HepG2 (cell line): ENCODE data around the gene RCCD1. TPM values are rescaled to one million over a fixed set of nuclear protein-coding genes. Genes with fewer than 3 reads are reported as not detected.

Experiments used
- EEA1 ChIP-seq: sonication (generic); formaldehyde crosslinking; IDR thresholded peaks from 2 replicates; pipeline ENCODE4 v1.5.1; 2020; ENCODE audit warnings: mild to moderate bottlenecking, missing genetic modification reagents, borderline replicate concordance
- GABPB1 ChIP-seq: IDR thresholded peaks from 2 replicates; pipeline ENCODE4 v1.6.1; 2016; ENCODE audit warnings: mild to moderate bottlenecking, missing genetic modification reagents, moderate library complexity, missing compliant biosample characterization
- GATAD2A ChIP-seq: IDR thresholded peaks from 2 replicates; pipeline ENCODE4 v1.6.1; 2016
- KAT8 ChIP-seq: IDR thresholded peaks from 2 replicates; pipeline ENCODE4 v1.6.1; 2016; ENCODE audit warnings: missing genetic modification reagents, missing compliant biosample characterization
- KLF13 ChIP-seq: sonication (generic); formaldehyde crosslinking; IDR thresholded peaks from 2 replicates; pipeline ENCODE4 v1.4.0; 2020; ENCODE audit warnings: mild to moderate bottlenecking, missing genetic modification reagents
- PAWR ChIP-seq: sonication (generic); formaldehyde crosslinking; IDR thresholded peaks from 2 replicates; pipeline ENCODE4 v1.4.0; 2020; ENCODE audit warnings: missing genetic modification reagents, mild to moderate bottlenecking, borderline replicate concordance
- REST ChIP-seq, 2 experiments: IDR thresholded peaks; 2 replicates each; pipeline ENCODE4 v1.6.1; 2011 to 2012; ENCODE audit warnings: low read length in 2 of 2, borderline replicate concordance in 1 of 2, low read depth in 1 of 2, mild to moderate bottlenecking in 1 of 2, moderate library complexity in 1 of 2
- SALL1 ChIP-seq: sonication (generic); formaldehyde crosslinking; IDR thresholded peaks from 2 replicates; pipeline ENCODE4 v1.8.0; 2022; ENCODE audit warnings: mild to moderate bottlenecking, missing genetic modification reagents
- SKIL ChIP-seq: sonication (generic); formaldehyde crosslinking; IDR thresholded peaks from 2 replicates; pipeline ENCODE4 v1.8.0; 2022; ENCODE audit warnings: missing genetic modification reagents, mild to moderate bottlenecking, moderate library complexity, borderline replicate concordance
- TCF12 ChIP-seq, 2 experiments: fragments of 450-650 bp in 1 of 2; sonication (generic) in 1 of 2; formaldehyde crosslinking in 1 of 2; IDR thresholded peaks; 2 replicates each; pipeline versions ENCODE4 v1.6.1 to v1.8.0; 2017 to 2022; ENCODE audit warnings: antibody characterized with exemption in 1 of 2, mild to moderate bottlenecking in 1 of 2, missing genetic modification reagents in 1 of 2, moderate library complexity in 1 of 2
- TIGD3 ChIP-seq: sonication (generic); formaldehyde crosslinking; IDR thresholded peaks from 2 replicates; pipeline ENCODE4 v1.5.1; 2020; ENCODE audit warnings: mild to moderate bottlenecking, missing genetic modification reagents, borderline replicate concordance
- ZNF160 ChIP-seq: sonication (generic); formaldehyde crosslinking; IDR thresholded peaks from 2 replicates; pipeline ENCODE4 v1.8.0; 2022; ENCODE audit warnings: mild to moderate bottlenecking, inconsistent platforms, missing genetic modification reagents
- ZNF180 ChIP-seq: sonication (generic); formaldehyde crosslinking; IDR thresholded peaks from 2 replicates; pipeline ENCODE4 v1.4.0; 2020; ENCODE audit warnings: low read depth, missing genetic modification reagents, borderline replicate concordance
- ZSCAN22 ChIP-seq: sonication (generic); formaldehyde crosslinking; IDR thresholded peaks from 2 replicates; pipeline ENCODE4 v1.4.0; 2020; ENCODE audit warnings: mild to moderate bottlenecking, missing genetic modification reagents
- polyA plus RNA-seq, 8 experiments: library from polyadenylated mRNA; depleted of rRNA in 3 of 8; stranded (reverse) in 7 of 8; unstranded in 1 of 8; fragments of >200 nt; fragmentation: Illumina TruSeq in 4 of 8; extraction: Trizol in 4 of 8; gene quantifications; 2 replicates each; pipeline versions ENCODE4 v1.2.1 to v1.2.3, GENCODE V29; 2011 to 2016; ENCODE audit warnings: low read depth in 4 of 8, missing spikeins in 1 of 8, mixed read lengths in 1 of 8; ENCODE audit not compliant: insufficient read depth in 1 of 8
- total RNA-seq, 5 experiments: library from RNA; depleted of rRNA; stranded (reverse); fragments of >200 nt; fragmentation: Illumina TruSeq; extraction: Trizol; gene quantifications; 2 replicates each; pipeline ENCODE4 v1.2.3, GENCODE V29; 2016; ENCODE audit warnings: low read depth in 1 of 5
- TF ChIP-seq, protein P1 (sequence below): sonication (generic); formaldehyde crosslinking; IDR thresholded peaks from 2 replicates; pipeline ENCODE4 v1.4.0; 2020; ENCODE audit warnings: missing genetic modification reagents
- TF ChIP-seq, protein P2 (sequence below): IDR thresholded peaks from 2 replicates; pipeline ENCODE4 v1.6.1; 2016; ENCODE audit warnings: mild to moderate bottlenecking, missing biosample characterization, missing genetic modification reagents

RCCD1 gene
- total and polyA plus RNA-seq, 2 of the 13 experiments (the other 11 are each of a cell fraction or from before 2014, with no cell fraction given) = 14.1 to 15.1 TPM

DNA sequence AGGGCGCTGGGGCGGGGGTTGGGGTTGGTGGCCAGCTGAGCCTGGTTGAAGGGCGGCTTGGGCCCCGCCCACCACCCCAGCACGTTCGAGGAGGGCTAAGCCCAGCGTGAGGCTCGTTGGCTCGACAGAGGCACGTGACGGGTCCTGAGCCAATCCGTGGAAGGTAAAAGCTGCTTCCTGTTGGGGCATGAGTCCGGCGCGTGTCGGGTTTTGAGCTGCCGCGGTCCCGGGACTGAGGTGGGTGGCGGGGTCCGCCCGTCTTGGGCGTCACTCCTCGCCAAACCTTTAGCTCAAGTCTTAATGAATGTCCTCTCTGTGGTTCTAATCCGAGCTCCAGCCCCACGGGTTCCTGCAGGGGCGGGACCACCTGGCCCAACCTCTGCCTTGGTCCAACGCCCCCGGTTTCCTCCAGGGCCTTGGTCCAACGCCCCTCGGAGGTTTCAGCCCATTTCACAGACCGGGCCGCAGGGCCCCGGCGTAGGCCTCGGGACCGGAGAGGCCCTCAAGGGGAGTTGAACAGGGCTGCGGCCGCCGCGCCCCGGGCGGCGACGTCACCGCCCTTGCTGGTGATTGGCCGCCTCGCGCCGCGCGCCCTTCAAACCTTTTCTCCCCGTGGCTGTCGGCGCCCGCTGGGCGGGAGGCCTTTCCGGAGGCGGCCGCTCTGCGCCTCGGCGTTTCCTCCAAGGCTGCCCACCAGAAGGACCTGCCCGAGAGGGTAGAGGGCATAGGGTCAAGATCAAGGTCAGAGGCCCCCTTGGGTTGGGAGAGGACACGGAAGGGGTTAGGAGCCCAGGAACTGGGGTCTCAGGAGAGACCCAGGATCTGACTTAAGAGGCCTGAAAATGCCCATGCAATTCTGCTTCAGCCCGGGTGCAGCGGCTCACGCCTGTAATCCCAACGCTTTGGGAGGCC lies at the start of gene RCCD1 (continued):
- 0 out of 4 replicates have a peak, but pooled peaks of 1 of the 2 experiments have one; percentile 20 for TF ChIP-seq REST (IDR thresholded peaks at IDR 0.05; ENCODE audit: borderline replicate concordance in 1 of 2, low read depth in 1 of 2, low read length in 2 of 2)
- TF ChIP-seq, protein P1, sequence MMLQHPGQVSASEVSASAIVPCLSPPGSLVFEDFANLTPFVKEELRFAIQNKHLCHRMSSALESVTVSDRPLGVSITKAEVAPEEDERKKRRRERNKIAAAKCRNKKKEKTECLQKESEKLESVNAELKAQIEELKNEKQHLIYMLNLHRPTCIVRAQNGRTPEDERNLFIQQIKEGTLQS (CRISPR knock-in tag) = 0 out of 2 replicates have a peak, but pooled peaks have one; percentile 22
- no peak for TF ChIP-seq EEA1
- peak; percentile 68; the same call in 1 of the 2 replicates for TF ChIP-seq SALL1
- TF ChIP-seq, protein P2, sequence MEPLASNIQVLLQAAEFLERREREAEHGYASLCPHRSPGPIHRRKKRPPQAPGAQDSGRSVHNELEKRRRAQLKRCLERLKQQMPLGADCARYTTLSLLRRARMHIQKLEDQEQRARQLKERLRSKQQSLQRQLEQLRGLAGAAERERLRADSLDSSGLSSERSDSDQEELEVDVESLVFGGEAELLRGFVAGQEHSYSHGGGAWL (CRISPR knock-in tag) = peak; percentile 75
- TF ChIP-seq SKIL (CRISPR knock-in tag) = no peak
- no peak for TF ChIP-seq GATAD2A
- TF ChIP-seq TCF12 (IDR thresholded peaks at IDR 0.05) = no peak
- peak; percentile 82; the same call in 1 of the 2 replicates for TF ChIP-seq TCF12 (CRISPR knock-in tag; IDR thresholded peaks at IDR 0.05)
- TF ChIP-seq ZSCAN22 (CRISPR knock-in tag) = no peak
- TF ChIP-seq PAWR = no peak
- TF ChIP-seq ZNF160 = 0 out of 2 replicates have a peak, but pooled peaks have one; percentile 63
- peak; percentile 54; the same call in 1 of the 2 replicates for TF ChIP-seq TIGD3 (CRISPR knock-in tag)
- peak; percentile 86 for TF ChIP-seq GABPB1 (CRISPR knock-in tag)
- no peak for TF ChIP-seq KLF13 (CRISPR knock-in tag)
- TF ChIP-seq KAT8 = peak; percentile 74
- TF ChIP-seq ZNF180 (CRISPR knock-in tag) = 0 out of 2 replicates have a peak, but pooled peaks have one; percentile 44
